Measurements from ENCODE around the gene TNS4. TPM values are rescaled to one million over a fixed set of nuclear protein-coding genes. Genes with fewer than 3 reads are reported as not detected.

Gene TNS4
- total RNA-seq, 1 experiment from 2014 or later, result 522 TPM

DNA sequence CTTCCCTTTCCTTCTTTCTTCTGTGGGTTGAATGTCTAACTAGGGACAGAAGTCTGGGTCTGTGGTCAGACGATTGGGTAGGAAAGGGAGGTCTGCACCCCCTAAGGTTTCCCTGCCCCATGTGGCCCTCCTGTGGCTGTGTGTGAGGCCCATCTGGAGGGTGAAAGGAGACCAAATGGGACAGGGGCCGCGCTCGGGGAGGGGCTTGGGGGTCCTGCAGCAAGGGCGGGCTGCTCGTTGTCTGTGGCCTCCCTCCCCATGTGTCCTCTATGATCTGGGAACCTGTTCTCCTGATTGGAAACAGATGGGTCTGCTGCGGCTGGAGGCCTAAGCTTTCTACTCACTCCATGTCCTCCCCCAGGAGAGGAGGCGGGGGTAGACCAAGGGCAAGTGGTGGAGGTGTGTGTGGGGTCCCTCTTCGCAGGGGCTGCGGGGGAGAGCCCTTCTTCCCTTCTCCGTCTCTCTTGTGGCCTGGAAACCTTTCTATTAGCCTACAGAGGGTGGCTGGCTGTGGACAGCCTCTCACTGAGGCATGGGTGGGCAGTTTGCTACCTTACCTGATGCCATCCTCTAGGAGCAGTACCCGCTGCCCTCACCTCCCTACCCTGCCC lies 39.6 kb downstream of the TNS4 start:
- Mint-ChIP-seq H3K4me3 (ENCODE audit: unreplicated experiment) (no peak overlapping the region), H3K36me3 (ENCODE audit: insufficient read depth, unreplicated experiment) (peaks cover 27% of the 10 kb centered on the region), H3K9me3 (ENCODE audit: unreplicated experiment) (no peaks in the 10 kb centered on the region), H3K27me3 (ENCODE audit: insufficient read depth, unreplicated experiment) (no peaks in the 10 kb centered on the region), H3K4me1 (ENCODE audit: insufficient read depth, unreplicated experiment) (peaks cover 12% of the 10 kb centered on the region), H3K27ac (ENCODE audit: low read depth, unreplicated experiment) (no peak overlapping the region)
- TF ChIP-seq, protein P1, sequence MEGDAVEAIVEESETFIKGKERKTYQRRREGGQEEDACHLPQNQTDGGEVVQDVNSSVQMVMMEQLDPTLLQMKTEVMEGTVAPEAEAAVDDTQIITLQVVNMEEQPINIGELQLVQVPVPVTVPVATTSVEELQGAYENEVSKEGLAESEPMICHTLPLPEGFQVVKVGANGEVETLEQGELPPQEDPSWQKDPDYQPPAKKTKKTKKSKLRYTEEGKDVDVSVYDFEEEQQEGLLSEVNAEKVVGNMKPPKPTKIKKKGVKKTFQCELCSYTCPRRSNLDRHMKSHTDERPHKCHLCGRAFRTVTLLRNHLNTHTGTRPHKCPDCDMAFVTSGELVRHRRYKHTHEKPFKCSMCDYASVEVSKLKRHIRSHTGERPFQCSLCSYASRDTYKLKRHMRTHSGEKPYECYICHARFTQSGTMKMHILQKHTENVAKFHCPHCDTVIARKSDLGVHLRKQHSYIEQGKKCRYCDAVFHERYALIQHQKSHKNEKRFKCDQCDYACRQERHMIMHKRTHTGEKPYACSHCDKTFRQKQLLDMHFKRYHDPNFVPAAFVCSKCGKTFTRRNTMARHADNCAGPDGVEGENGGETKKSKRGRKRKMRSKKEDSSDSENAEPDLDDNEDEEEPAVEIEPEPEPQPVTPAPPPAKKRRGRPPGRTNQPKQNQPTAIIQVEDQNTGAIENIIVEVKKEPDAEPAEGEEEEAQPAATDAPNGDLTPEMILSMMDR (IDR thresholded peaks at IDR 0.05; ENCODE audit: unreplicated experiment), result no peak
- ChIA-PET POLR2A (interaction anchor here (1.0 to 7.5 kb wide), 3 partner anchors 9 to 10 kb away, joined by 3 to 79 read pairs (median 4); no protein-coding TSS in a partner anchor), CTCF (no interaction called here)
- no TSS peak for BruUV-seq (replicated peaks)
- no peak for DNase-seq (ENCODE audit: unreplicated experiment)
- intact Hi-C loops (cut with micrococcal nuclease), result no loop called here

DNA sequence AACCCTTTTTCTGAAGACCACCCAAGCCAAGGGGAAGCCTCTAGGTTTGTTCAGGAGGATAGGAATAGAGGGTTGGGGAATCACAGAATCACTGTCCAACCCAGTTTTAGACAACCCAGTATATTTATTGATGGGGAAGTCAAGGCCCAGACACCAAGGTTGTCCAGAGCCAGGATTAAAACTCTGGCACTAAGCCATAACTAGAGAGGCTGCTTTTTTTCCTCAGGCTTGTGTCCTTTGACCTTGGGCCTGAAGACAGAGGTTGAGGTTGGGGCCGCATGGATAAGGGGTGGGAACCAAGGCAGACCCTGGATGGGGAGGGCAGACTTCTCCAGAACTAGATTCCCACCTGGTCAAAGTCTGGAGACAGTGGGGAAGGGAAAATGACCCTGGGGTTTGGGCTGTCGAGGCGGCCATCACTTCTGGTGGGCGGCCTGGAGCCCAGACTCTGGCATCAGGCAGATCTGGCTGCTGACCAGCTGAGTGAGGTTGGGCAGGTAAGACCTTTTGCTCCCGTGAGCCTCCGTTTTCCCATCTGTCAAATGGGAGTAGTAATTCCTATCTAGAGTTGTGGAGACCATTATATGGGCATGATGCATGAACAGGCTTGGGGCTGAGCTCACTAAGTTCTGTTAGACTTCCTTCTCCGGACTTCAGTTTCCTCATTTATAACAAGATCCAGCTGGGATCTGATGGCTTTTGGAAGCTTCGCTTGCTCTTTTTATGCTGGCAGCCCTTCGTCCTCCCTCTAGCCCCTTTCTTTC lies 40.3 kb downstream of the TNS4 start:
- intact Hi-C loops (cut with micrococcal nuclease), result no loop called here
- ChIA-PET POLR2A (interaction anchor here (1.0 to 7.5 kb wide), 2 partner anchors 9 to 10 kb away, joined by 3 to 79 read pairs; no protein-coding TSS in a partner anchor), CTCF (interaction anchor here (1.0 to 1.3 kb wide), 2 partner anchors 10 to 21 kb away, joined by 3 to 9 read pairs; no protein-coding TSS in a partner anchor)
- TF ChIP-seq, protein P1 (IDR thresholded peaks at IDR 0.05; ENCODE audit: unreplicated experiment), result no peak
- H3K27ac Mint-ChIP-seq (ENCODE audit: low read depth, unreplicated experiment), result no peak overlapping the region
- no peak overlapping the region for H3K4me3 Mint-ChIP-seq (ENCODE audit: unreplicated experiment)
- no peaks in the 10 kb centered on the region for H3K9me3 Mint-ChIP-seq (ENCODE audit: unreplicated experiment)
- peaks cover 1% of the 10 kb centered on the region for H3K27me3 Mint-ChIP-seq (ENCODE audit: insufficient read depth, unreplicated experiment)
- no TSS peak for BruUV-seq (replicated peaks)
- DNase-seq (ENCODE audit: unreplicated experiment), result no peak
- H3K4me1 Mint-ChIP-seq (ENCODE audit: insufficient read depth, unreplicated experiment), result peaks cover 12% of the 10 kb centered on the region
- peaks cover 20% of the 10 kb centered on the region for H3K36me3 Mint-ChIP-seq (ENCODE audit: insufficient read depth, unreplicated experiment)

DNA sequence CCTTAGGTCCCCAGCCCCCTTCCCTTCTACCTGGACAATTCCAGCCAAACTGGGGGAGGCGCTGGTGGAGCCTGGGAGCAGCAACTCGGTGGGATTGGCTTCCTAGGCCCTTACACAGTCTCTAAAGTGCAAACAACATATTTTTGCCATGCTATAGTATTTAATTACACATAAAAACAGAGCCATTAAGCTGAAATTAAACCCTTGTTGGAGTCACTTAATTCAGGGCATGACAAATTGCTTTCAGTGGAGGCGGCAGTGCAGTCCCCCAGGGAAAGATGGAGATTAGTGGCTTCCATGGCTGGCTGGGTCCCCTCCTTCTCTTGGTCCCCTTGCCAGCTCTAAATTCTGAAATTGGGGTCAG lies 40.8 kb downstream of the TNS4 start:
- Mint-ChIP-seq H3K27ac (ENCODE audit: low read depth, unreplicated experiment) (no peak overlapping the region), H3K4me1 (ENCODE audit: insufficient read depth, unreplicated experiment) (peaks cover 12% of the 10 kb centered on the region), H3K36me3 (ENCODE audit: insufficient read depth, unreplicated experiment) (peaks cover 15% of the 10 kb centered on the region), H3K9me3 (ENCODE audit: unreplicated experiment) (no peaks in the 10 kb centered on the region), H3K27me3 (ENCODE audit: insufficient read depth, unreplicated experiment) (peaks cover 7% of the 10 kb centered on the region), H3K4me3 (ENCODE audit: unreplicated experiment) (no peak overlapping the region)
- CTCF ChIA-PET, result interaction anchor here (0.6 to 1.3 kb wide), 3 partner anchors 9 to 44 kb away, joined by 3 to 9 read pairs (median 5); no protein-coding TSS in a partner anchor
- no TSS peak for BruUV-seq (replicated peaks)
- TF ChIP-seq, protein P1 (IDR thresholded peaks at IDR 0.05; ENCODE audit: unreplicated experiment), result no peak
- DNase-seq (ENCODE audit: unreplicated experiment), result no peak
- intact Hi-C loops (cut with micrococcal nuclease), result no loop called here
- POLR2A ChIA-PET, result interaction anchor here (1.0 to 7.5 kb wide), 2 partner anchors 10 to 13 kb away, joined by 3 to 79 read pairs; no protein-coding TSS in a partner anchor
